ENCODE data around the gene GPR135.
A peak's percentile ranks its signal among the peaks of the same experiment; 100 is the strongest.

GPR135 gene

GRCh38 chr14:59465316-59466135 lies at the start of gene GPR135:
Gene GPR135, minus strand, starts transcription at chr14:59465380. Its CDS starts 154 bp downstream, at chr14:59465226.
- DNase-seq (ENCODE audit: low read depth in 2 of 2): peak in 1 of 2 donors; percentile 40

- no peak for DNase-seq (ENCODE audit: low read depth in 2 of 2)
Measured at GRCh38 chr14:59511916-59512575, 46.9 kb upstream of the GPR135 start.

GRCh38 chr14:59510966-59511365 lies 45.8 kb upstream of the GPR135 start:
- no peak for DNase-seq (ENCODE audit: low read depth in 2 of 2)

- DNase-seq (ENCODE audit: low read depth in 2 of 2): no peak
Measured at GRCh38 chr14:59510001-59510400, 44.8 kb upstream of the GPR135 start.

GRCh38 chr14:59509101-59509500 lies 43.9 kb upstream of the GPR135 start:
- DNase-seq (ENCODE audit: low read depth in 2 of 2): no peak

GRCh38 chr14:59507752-59508103 lies 42.5 kb upstream of the GPR135 start:
- no peak for DNase-seq (ENCODE audit: low read depth in 2 of 2)

GRCh38 chr14:59507063-59507751 lies 42.0 kb upstream of the GPR135 start:
- peak in 1 of 2 donors; percentile 7 for DNase-seq (ENCODE audit: low read depth in 2 of 2)

GRCh38 chr14:59503256-59503655 lies 38.1 kb upstream of the GPR135 start:
- DNase-seq (ENCODE audit: low read depth in 2 of 2): no peak

GRCh38 chr14:59500732-59501131 lies 35.6 kb upstream of the GPR135 start:
- DNase-seq (ENCODE audit: low read depth in 2 of 2): no peak

GRCh38 chr14:59492384-59492783 lies 27.2 kb upstream of the GPR135 start:
- no peak for DNase-seq (ENCODE audit: low read depth in 2 of 2)

- no peak for DNase-seq (ENCODE audit: low read depth in 2 of 2)
Measured at GRCh38 chr14:59490756-59491155, 25.6 kb upstream of the GPR135 start.

GRCh38 chr14:59484639-59485175 lies 19.5 kb upstream of the GPR135 start:
- DNase-seq (ENCODE audit: low read depth in 2 of 2): no peak

GRCh38 chr14:59483819-59484638 lies 18.8 kb upstream of the GPR135 start, which contains the start of the genes JKAMP and L3HYPDH:
Gene JKAMP, plus strand, starts transcription at chr14:59484517. Its CDS starts 73 bp downstream, at chr14:59484590.
Gene L3HYPDH, minus strand, starts transcription at chr14:59484408. Its CDS starts 92 bp downstream, at chr14:59484316.
- peak; percentile 97 to 98 for DNase-seq (ENCODE audit: low read depth in 2 of 2)

- no peak for DNase-seq (ENCODE audit: low read depth in 2 of 2)
Measured at GRCh38 chr14:59483363-59483762, 18.2 kb upstream of the GPR135 start.

- no peak for DNase-seq (ENCODE audit: low read depth in 2 of 2)
Measured at GRCh38 chr14:59482541-59483331, 17.6 kb upstream of the GPR135 start.

- DNase-seq (ENCODE audit: low read depth in 2 of 2): no peak
Measured at GRCh38 chr14:59481871-59482540, 16.8 kb upstream of the GPR135 start.

GRCh38 chr14:59481407-59481806 lies 16.2 kb upstream of the GPR135 start:
- no peak for DNase-seq (ENCODE audit: low read depth in 2 of 2)

GRCh38 chr14:59480166-59480565 lies 15.0 kb upstream of the GPR135 start:
- DNase-seq (ENCODE audit: low read depth in 2 of 2): no peak

GRCh38 chr14:59478540-59478939 lies 13.4 kb upstream of the GPR135 start:
- no peak for DNase-seq (ENCODE audit: low read depth in 2 of 2)

- DNase-seq (ENCODE audit: low read depth in 2 of 2): no peak
Measured at GRCh38 chr14:59475709-59476108, 10.5 kb upstream of the GPR135 start.
